Measurements from ENCODE around the gene FARP1. TPM values are rescaled to one million over a fixed set of nuclear protein-coding genes. Genes with fewer than 3 reads are reported as not detected.

Gene FARP1
- polyA plus RNA-seq, 2 of the 4 experiments (the other 2 are of a cell fraction) = 9.4 to 13.0 TPM

DNA sequence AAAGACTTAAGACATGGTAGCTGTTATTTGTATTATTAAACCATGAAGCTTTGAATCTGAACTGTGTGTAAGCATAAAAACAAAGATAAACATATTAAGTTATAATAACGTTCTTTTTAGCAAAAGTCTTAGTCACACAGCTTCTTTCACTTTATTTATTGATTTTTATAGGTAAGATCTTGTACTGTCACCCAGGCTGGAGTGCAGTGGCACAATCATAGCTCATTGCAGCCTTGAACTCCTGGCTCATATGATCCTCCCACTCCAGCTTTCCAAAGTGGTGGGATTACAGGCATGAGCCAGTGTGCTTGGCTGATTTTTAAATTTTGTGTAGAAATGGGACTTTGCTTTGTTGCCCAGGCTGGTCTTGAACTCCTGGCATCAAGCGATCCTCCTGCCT lies 13.4 kb downstream of the FARP1 start:
- CTCF ChIA-PET = interaction anchor here (1.0 kb wide), 1 partner anchor 300 kb away, joined by 3 read pairs; no protein-coding TSS in a partner anchor
- DNase-seq (ENCODE audit: low read depth in 1 of 2, low spot score in 1 of 2) = no peak
- no peak for ATAC-seq
- POLR2A ChIA-PET = no interaction called here
- no peak for FAIRE-seq
- TF ChIP-seq BHLHE40 (IDR thresholded peaks at IDR 0.05; ENCODE audit: low read depth, low read length) = no peak
- TF ChIP-seq, protein P1, sequence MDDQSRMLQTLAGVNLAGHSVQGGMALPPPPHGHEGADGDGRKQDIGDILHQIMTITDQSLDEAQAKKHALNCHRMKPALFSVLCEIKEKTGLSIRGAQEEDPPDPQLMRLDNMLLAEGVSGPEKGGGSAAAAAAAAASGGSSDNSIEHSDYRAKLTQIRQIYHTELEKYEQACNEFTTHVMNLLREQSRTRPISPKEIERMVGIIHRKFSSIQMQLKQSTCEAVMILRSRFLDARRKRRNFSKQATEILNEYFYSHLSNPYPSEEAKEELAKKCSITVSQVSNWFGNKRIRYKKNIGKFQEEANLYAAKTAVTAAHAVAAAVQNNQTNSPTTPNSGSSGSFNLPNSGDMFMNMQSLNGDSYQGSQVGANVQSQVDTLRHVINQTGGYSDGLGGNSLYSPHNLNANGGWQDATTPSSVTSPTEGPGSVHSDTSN (IDR thresholded peaks at IDR 0.05) = no peak
- TF ChIP-seq ZNF302 (CRISPR knock-in tag; IDR thresholded peaks at IDR 0.05) = no peak
- TF ChIP-seq TP53 (CRISPR knock-in tag; IDR thresholded peaks at IDR 0.05) = no peak
- TF ChIP-seq, protein P2, sequence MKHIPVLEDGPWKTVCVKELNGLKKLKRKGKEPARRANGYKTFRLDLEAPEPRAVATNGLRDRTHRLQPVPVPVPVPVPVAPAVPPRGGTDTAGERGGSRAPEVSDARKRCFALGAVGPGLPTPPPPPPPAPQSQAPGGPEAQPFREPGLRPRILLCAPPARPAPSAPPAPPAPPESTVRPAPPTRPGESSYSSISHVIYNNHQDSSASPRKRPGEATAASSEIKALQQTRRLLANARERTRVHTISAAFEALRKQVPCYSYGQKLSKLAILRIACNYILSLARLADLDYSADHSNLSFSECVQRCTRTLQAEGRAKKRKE (CRISPR knock-in tag; IDR thresholded peaks at IDR 0.05; ENCODE audit: low read depth) = no peak
- TF ChIP-seq EHF (CRISPR knock-in tag; IDR thresholded peaks at IDR 0.05) = no peak
- TF ChIP-seq, protein P3, sequence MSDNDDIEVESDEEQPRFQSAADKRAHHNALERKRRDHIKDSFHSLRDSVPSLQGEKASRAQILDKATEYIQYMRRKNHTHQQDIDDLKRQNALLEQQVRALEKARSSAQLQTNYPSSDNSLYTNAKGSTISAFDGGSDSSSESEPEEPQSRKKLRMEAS (IDR thresholded peaks at IDR 0.05) = no peak
- TF ChIP-seq TFCP2L1 (CRISPR knock-in tag; IDR thresholded peaks at IDR 0.05) = no peak
- TF ChIP-seq MAFK (IDR thresholded peaks at IDR 0.05; ENCODE audit: partially characterized antibody) = no peak
- no peak overlapping the region for H3K4me2 ChIP-seq
- H3K27ac ChIP-seq = no peak overlapping the region
- H3K4me1 ChIP-seq = no peaks in the 10 kb centered on the region
- no peaks in the 10 kb centered on the region for H3K9me3 ChIP-seq
- 75% methylated on average over 2 of the region's 2 CpGs for WGBS (ENCODE audit: missing lambda C conversion rate)
- no peak overlapping the region for H3K4me3 ChIP-seq

DNA sequence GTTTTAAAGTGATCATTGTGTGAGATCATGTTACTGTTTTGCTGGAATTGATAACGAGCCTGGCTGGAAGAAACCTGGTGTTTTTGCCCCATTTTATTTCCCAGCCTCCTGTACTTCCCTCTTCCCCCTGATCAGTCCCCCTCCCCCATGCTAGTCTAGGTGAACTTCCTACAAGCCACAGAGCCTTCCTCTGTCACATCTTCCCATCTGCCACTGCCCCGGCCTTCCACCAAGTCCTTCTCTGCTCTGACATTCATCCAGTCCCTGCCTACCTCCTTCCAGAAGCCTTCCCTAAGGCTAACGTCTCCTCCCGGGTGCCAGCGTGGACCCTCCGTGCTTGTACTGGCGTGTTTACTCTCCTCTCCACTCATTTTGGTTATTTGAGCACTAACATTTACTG lies 14.3 kb downstream of the FARP1 start:
- no peaks in the 10 kb centered on the region for H3K9me3 ChIP-seq
- 91% methylated on average over 7 of the region's 7 CpGs for WGBS (ENCODE audit: missing lambda C conversion rate)
- DNase-seq (ENCODE audit: low read depth in 1 of 2, low spot score in 1 of 2) (no peak), FAIRE-seq (no peak), ATAC-seq (no peak)
- CTCF ChIA-PET = no interaction called here
- POLR2A ChIA-PET = no interaction called here
- TF ChIP-seq JUN (IDR thresholded peaks at IDR 0.05) (no peak), POLR2AphosphoS2 (conservative IDR thresholded peaks at IDR 0.05; ENCODE audit: low read length) (no peak), RCOR1 (IDR thresholded peaks at IDR 0.05; ENCODE audit: low read depth, low read length) (no peak), CHD4 (IDR thresholded peaks at IDR 0.05; ENCODE audit: borderline replicate concordance) (no peak), RAD21 (conservative IDR thresholded peaks at IDR 0.05 in 1 of 2, IDR thresholded peaks at IDR 0.05 in 1 of 2) (no peak), NFE2L2 (conservative IDR thresholded peaks at IDR 0.05; ENCODE audit: low read length) (no peak), MAZ (IDR thresholded peaks at IDR 0.05; ENCODE audit: borderline replicate concordance, low read depth, low read length) (no peak), BHLHE40 (IDR thresholded peaks at IDR 0.05; ENCODE audit: low read depth, low read length) (no peak), HOXB13 (CRISPR knock-in tag; IDR thresholded peaks at IDR 0.05; ENCODE audit: low read depth) (no peak), RNF2 (IDR thresholded peaks at IDR 0.05; ENCODE audit: borderline replicate concordance, low read depth) (no peak), KDM1A (IDR thresholded peaks at IDR 0.05; ENCODE audit: low read depth) (no peak), PHF8 (IDR thresholded peaks at IDR 0.05; ENCODE audit: borderline replicate concordance, low read depth) (no peak), MYC (IDR thresholded peaks at IDR 0.05; ENCODE audit: borderline replicate concordance, low read length) (no peak), GATA3 (IDR thresholded peaks at IDR 0.05; ENCODE audit: borderline replicate concordance) (no peak), POLR2A (IDR thresholded peaks at IDR 0.05; ENCODE audit: low read length) (no peak)
- TF ChIP-seq, protein P4, sequence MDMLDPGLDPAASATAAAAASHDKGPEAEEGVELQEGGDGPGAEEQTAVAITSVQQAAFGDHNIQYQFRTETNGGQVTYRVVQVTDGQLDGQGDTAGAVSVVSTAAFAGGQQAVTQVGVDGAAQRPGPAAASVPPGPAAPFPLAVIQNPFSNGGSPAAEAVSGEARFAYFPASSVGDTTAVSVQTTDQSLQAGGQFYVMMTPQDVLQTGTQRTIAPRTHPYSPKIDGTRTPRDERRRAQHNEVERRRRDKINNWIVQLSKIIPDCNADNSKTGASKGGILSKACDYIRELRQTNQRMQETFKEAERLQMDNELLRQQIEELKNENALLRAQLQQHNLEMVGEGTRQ (IDR thresholded peaks at IDR 0.05) = no peak
- TF ChIP-seq, protein P5, sequence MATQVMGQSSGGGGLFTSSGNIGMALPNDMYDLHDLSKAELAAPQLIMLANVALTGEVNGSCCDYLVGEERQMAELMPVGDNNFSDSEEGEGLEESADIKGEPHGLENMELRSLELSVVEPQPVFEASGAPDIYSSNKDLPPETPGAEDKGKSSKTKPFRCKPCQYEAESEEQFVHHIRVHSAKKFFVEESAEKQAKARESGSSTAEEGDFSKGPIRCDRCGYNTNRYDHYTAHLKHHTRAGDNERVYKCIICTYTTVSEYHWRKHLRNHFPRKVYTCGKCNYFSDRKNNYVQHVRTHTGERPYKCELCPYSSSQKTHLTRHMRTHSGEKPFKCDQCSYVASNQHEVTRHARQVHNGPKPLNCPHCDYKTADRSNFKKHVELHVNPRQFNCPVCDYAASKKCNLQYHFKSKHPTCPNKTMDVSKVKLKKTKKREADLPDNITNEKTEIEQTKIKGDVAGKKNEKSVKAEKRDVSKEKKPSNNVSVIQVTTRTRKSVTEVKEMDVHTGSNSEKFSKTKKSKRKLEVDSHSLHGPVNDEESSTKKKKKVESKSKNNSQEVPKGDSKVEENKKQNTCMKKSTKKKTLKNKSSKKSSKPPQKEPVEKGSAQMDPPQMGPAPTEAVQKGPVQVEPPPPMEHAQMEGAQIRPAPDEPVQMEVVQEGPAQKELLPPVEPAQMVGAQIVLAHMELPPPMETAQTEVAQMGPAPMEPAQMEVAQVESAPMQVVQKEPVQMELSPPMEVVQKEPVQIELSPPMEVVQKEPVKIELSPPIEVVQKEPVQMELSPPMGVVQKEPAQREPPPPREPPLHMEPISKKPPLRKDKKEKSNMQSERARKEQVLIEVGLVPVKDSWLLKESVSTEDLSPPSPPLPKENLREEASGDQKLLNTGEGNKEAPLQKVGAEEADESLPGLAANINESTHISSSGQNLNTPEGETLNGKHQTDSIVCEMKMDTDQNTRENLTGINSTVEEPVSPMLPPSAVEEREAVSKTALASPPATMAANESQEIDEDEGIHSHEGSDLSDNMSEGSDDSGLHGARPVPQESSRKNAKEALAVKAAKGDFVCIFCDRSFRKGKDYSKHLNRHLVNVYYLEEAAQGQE (IDR thresholded peaks at IDR 0.05) = no peak
- TF ChIP-seq, protein P1 (IDR thresholded peaks at IDR 0.05) = no peak
- TF ChIP-seq, protein P2 (CRISPR knock-in tag; IDR thresholded peaks at IDR 0.05; ENCODE audit: low read depth) = no peak
- TF ChIP-seq, protein P6, sequence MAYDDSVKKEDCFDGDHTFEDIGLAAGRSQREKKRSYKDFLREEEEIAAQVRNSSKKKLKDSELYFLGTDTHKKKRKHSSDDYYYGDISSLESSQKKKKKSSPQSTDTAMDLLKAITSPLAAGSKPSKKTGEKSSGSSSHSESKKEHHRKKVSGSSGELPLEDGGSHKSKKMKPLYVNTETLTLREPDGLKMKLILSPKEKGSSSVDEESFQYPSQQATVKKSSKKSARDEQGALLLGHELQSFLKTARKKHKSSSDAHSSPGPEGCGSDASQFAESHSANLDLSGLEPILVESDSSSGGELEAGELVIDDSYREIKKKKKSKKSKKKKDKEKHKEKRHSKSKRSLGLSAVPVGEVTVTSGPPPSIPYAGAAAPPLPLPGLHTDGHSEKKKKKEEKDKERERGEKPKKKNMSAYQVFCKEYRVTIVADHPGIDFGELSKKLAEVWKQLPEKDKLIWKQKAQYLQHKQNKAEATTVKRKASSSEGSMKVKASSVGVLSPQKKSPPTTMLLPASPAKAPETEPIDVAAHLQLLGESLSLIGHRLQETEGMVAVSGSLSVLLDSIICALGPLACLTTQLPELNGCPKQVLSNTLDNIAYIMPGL (CRISPR knock-in tag; IDR thresholded peaks at IDR 0.05; ENCODE audit: borderline replicate concordance) = no peak
- no peak overlapping the region for H3K4me2 ChIP-seq
- H3K4me3 ChIP-seq = no peak overlapping the region
- no peak overlapping the region for H3K27ac ChIP-seq
- no peaks in the 10 kb centered on the region for H3K4me1 ChIP-seq

Data from A549 (cell line).